Endothelial cell of umbilical vein (primary cell): ENCODE results near the gene EML4. TPM values are rescaled to one million over a fixed set of nuclear protein-coding genes. Genes with fewer than 3 reads are reported as not detected.

Experiments
- BruUV-seq: library from RNA; stranded (reverse); fragments of 400-500 nt; replicated peaks from 2 replicates; lab custom pipeline; 2021; lab: Mats Ljungman, UMichigan
- CTCF ChIA-PET: fragments of 300-600, 350-600 bp; sonication (Branson Sonifier 250); formaldehyde crosslinking; loops from one replicate; lab custom pipeline; 2021; ENCODE audit warnings: antibody characterized with exemption, inconsistent platforms; lab: Charles Lee
- POLR2A ChIA-PET: fragments of 300-600, 350-600 bp; sonication (Branson Sonifier 250); formaldehyde crosslinking; loops from one replicate; lab custom pipeline; 2021; ENCODE audit warnings: antibody characterized with exemption, inconsistent platforms; lab: Charles Lee
- DNase-seq: peaks from one replicate; pipeline ENCODE4 v3.0.0-alpha.2; 2011; ENCODE audit warnings: low read depth, low spot score
- FAIRE-seq: peaks from 2 replicates; lab custom pipeline; 2011; peaks lifted over from hg19 to GRCh38; lab: Jason Lieb, UNC
- H2AFZ ChIP-seq: 2 replicates; pipeline ENCODE4 v1.6.0; 2012; ENCODE audit warnings: low read depth, low read length, control low read depth, inconsistent platforms
- H3K27ac ChIP-seq: 2 replicates; pipeline ENCODE4 v1.5.1; 2011; ENCODE audit warnings: low read depth, mild to moderate bottlenecking, control low read depth, low read length, moderate library complexity; ENCODE audit not compliant: insufficient read depth
- H3K27me3 ChIP-seq, 2 experiments: 2 replicates each; pipeline versions ENCODE4 v1.6.0 to v1.6.1; 2011; ENCODE audit warnings: low read length in 2 of 2, mixed read lengths in 1 of 2; ENCODE audit not compliant: control insufficient read depth in 2 of 2, insufficient read depth in 2 of 2
- H3K36me3 ChIP-seq, 2 experiments: 2 replicates in 1 of 2; 3 replicates in 1 of 2; pipeline ENCODE4 v1.5.1; 2011; ENCODE audit warnings: low read length in 2 of 2, mild to moderate bottlenecking in 1 of 2, moderate library complexity in 1 of 2; ENCODE audit not compliant: control insufficient read depth in 2 of 2, insufficient read depth in 2 of 2; ENCODE audit errors: extremely low read depth in 1 of 2
- H3K4me1 ChIP-seq: 3 replicates; pipeline ENCODE4 v1.5.1; 2011; ENCODE audit warnings: mild to moderate bottlenecking, low read length; ENCODE audit not compliant: control insufficient read depth, insufficient read depth; ENCODE audit errors: extremely low read depth
- H3K4me2 ChIP-seq: 2 replicates; pipeline ENCODE4 v1.6.1; 2011; ENCODE audit warnings: low read length, control low read depth, mixed read lengths; ENCODE audit not compliant: insufficient read depth
- H3K4me3 ChIP-seq, 3 experiments: fragments of 200-600 bp in 1 of 3; sonication (generic), shearing (Covaris generic) in 1 of 3; replicated peaks in 1 of 3; 2 replicates each; pipeline ENCODE4 v1.5.1; 2011 to 2016; ENCODE audit warnings: control low read depth in 3 of 3, low read length in 3 of 3, mild to moderate bottlenecking in 2 of 3, inconsistent platforms in 1 of 3, low read depth in 1 of 3, moderate library complexity in 1 of 3; ENCODE audit not compliant: insufficient read depth in 1 of 3
- H3K79me2 ChIP-seq: 2 replicates; pipeline ENCODE4 v1.6.0; 2012; ENCODE audit warnings: low read length, inconsistent platforms; ENCODE audit not compliant: control insufficient read depth, insufficient read depth
- H3K9ac ChIP-seq: replicated peaks from 2 replicates; pipeline ENCODE3; 2011; ENCODE audit warnings: low read length, control low read depth; ENCODE audit not compliant: insufficient read depth; ENCODE audit errors: extremely low read depth
- H3K9me1 ChIP-seq: replicated peaks from 3 replicates; pipeline ENCODE4 v1.6.0; 2011; ENCODE audit warnings: mild to moderate bottlenecking, low read length; ENCODE audit not compliant: control insufficient read depth, insufficient read depth; ENCODE audit errors: extremely low read depth
- H3K9me3 ChIP-seq: replicated peaks from 2 replicates; pipeline ENCODE4 v1.5.1; 2012; ENCODE audit warnings: low read length, inconsistent platforms; ENCODE audit not compliant: control insufficient read depth, insufficient read depth
- H4K20me1 ChIP-seq: replicated peaks from 2 replicates; pipeline ENCODE3; 2011; ENCODE audit warnings: mild to moderate bottlenecking, low read length; ENCODE audit not compliant: control insufficient read depth, insufficient read depth; ENCODE audit errors: extremely low read depth
- JUN ChIP-seq: IDR thresholded peaks from 2 replicates; pipeline ENCODE4 v1.6.1; 2011; ENCODE audit warnings: borderline replicate concordance, low read depth; ENCODE audit not compliant: insufficient read length, insufficient read depth
- MYC ChIP-seq: IDR thresholded peaks from one replicate; pipeline ENCODE4 v1.6.1; 2011; ENCODE audit warnings: mild to moderate bottlenecking, low read depth, low read length
- POLR2A ChIP-seq: IDR thresholded peaks from 2 replicates; pipeline ENCODE4 v1.6.1; 2012; ENCODE audit warnings: low read depth, mild to moderate bottlenecking, control low read depth, low read length
- POLR2AphosphoS5 ChIP-seq: IDR thresholded peaks from 2 replicates; pipeline ENCODE4 v1.6.1; 2012; ENCODE audit warnings: low read depth, mild to moderate bottlenecking, control low read depth, low read length, moderate library complexity; ENCODE audit not compliant: insufficient read depth
- dilution Hi-C: fragments of 300-500 bp; cut with MboI; formaldehyde crosslinking; loops from one replicate; pipeline ENCODE4 v1.15.0; 2019; ENCODE audit warnings: low sequenced_read_pairs; ENCODE audit not compliant: extremely low pct_ligation_motif_present
- intact Hi-C: fragments of 100-400 bp; cut with micrococcal nuclease; formaldehyde crosslinking; loops from one replicate; pipeline ENCODE4 v1.10.0; 2022
- polyA plus RNA-seq, 4 experiments: library from polyadenylated mRNA; depleted of rRNA in 3 of 4; stranded (reverse) in 3 of 4; unstranded in 1 of 4; fragments of >200 nt; gene quantifications; 2 replicates each; pipeline versions ENCODE4 v1.2.1 to v1.2.3, GENCODE V29; 2011 to 2012; ENCODE audit warnings: missing spikeins in 1 of 4
- total RNA-seq: library from RNA; stranded (reverse); gene quantifications from 2 replicates; pipeline ENCODE4 v1.2.3, GENCODE V29; 2021
- TF ChIP-seq, protein P1 (sequence below): IDR thresholded peaks from 2 replicates; pipeline ENCODE4 v1.6.1; 2011; ENCODE audit not compliant: insufficient read depth, insufficient read length
- TF ChIP-seq, protein P2 (sequence below), 2 donors: IDR thresholded peaks; 1 replicate in 1 of 2; 2 replicates in 1 of 2; pipeline ENCODE4 v1.5.1; 2011; ENCODE audit warnings: low read length in 2 of 2, mild to moderate bottlenecking in 2 of 2, moderate library complexity in 2 of 2, control low read depth in 1 of 2, inconsistent platforms in 1 of 2, low read depth in 1 of 2; ENCODE audit not compliant: insufficient read depth in 1 of 2; ENCODE audit errors: extremely low read depth in 1 of 2

The EML4 gene
- total and polyA plus RNA-seq, 2 donors (not counting 3 experiments of a cell fraction or from before 2014, with no cell fraction given), result 13.3 to 32.0 TPM

DNA sequence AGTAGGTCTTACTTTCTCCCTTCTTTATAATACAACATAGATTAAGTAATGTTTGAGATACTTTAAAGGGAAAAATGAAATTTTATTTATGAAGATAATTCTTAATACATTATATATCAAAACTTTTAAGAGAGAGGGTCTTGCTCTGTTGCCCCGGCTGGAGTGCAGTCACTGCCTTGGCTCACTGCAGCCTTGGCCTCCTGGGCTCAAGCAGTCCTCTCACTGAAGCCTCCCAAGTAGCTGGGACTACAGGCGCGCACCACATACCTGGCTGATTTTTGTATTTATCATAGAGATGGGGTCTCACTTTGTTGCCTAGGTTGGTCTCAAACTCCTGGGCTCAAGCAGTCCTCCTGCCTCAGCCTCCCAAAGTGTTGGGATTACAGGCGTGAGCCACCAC, 97.1 kb downstream of the EML4 start:
- Histone ChIP-seq H4K20me1 (no peaks in the 10 kb centered on the region), H3K4me2 (no peak overlapping the region), H3K36me3 (no peaks in the 10 kb centered on the region), H3K9me3 (no peaks in the 10 kb centered on the region), H3K27me3 (no peaks in the 10 kb centered on the region), H3K4me1 (peaks cover 8% of the 10 kb centered on the region), H3K27ac (no peak overlapping the region), H3K79me2 (no peaks in the 10 kb centered on the region), H3K9me1 (no peaks in the 10 kb centered on the region), H3K4me3 (no peak overlapping the region), H3K9ac (no peak overlapping the region), H2AFZ (no peak overlapping the region)
- CTCF ChIA-PET, result interaction anchor here (0.9 to 1.5 kb wide), 2 partner anchors 10 to 21 kb away, joined by 3 read pairs; no protein-coding TSS in a partner anchor
- TF ChIP-seq, protein P1, sequence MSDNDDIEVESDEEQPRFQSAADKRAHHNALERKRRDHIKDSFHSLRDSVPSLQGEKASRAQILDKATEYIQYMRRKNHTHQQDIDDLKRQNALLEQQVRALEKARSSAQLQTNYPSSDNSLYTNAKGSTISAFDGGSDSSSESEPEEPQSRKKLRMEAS, result no peak
- dilution Hi-C loops (no loop called here), intact Hi-C loops (loop anchor here (5.0 kb wide), 1 partner anchor 1144 kb away; no protein-coding TSS in a partner anchor)
- POLR2A ChIA-PET, result interaction anchor here (0.6 kb wide), 1 partner anchor 127 kb away, joined by 6 read pairs; no protein-coding TSS in a partner anchor
- no TSS peak for BruUV-seq
- DNase-seq (no peak), FAIRE-seq (no peak)

DNA sequence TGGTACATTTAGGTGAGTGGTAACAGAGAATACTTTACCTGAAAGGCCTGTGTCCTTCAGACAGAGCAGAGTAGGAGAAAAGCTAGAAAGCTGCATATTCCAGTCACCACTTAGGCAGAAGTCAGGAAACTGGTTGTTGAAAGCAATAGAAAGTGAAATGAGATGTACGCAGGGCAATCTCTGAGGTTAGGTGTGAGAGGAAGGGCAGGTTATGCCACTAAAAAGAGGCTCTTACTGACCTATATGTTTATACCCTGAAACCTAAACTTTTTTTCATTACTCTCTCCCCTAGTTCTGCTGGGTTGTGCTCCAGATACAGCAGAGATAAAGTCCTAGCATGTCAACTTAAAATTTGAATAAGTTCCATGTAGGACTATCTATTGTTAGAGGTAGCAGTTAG, 98.4 kb downstream of the EML4 start:
- dilution Hi-C loops (no loop called here), intact Hi-C loops (loop anchor here (5.0 kb wide), 1 partner anchor 1145 kb away; no protein-coding TSS in a partner anchor)
- Histone ChIP-seq H3K4me1 (peaks cover 8% of the 10 kb centered on the region), H3K9me3 (no peaks in the 10 kb centered on the region), H3K27ac (no peak overlapping the region), H3K36me3 (no peaks in the 10 kb centered on the region), H3K4me3 (no peak overlapping the region), H3K9me1 (no peaks in the 10 kb centered on the region), H4K20me1 (no peaks in the 10 kb centered on the region), H3K79me2 (no peaks in the 10 kb centered on the region), H2AFZ (no peak overlapping the region), H3K9ac (no peak overlapping the region), H3K27me3 (no peaks in the 10 kb centered on the region), H3K4me2 (no peak overlapping the region)
- POLR2A ChIA-PET, result no interaction called here
- FAIRE-seq (no peak), DNase-seq (no peak)
- BruUV-seq, result no TSS peak
- TF ChIP-seq, protein P2, sequence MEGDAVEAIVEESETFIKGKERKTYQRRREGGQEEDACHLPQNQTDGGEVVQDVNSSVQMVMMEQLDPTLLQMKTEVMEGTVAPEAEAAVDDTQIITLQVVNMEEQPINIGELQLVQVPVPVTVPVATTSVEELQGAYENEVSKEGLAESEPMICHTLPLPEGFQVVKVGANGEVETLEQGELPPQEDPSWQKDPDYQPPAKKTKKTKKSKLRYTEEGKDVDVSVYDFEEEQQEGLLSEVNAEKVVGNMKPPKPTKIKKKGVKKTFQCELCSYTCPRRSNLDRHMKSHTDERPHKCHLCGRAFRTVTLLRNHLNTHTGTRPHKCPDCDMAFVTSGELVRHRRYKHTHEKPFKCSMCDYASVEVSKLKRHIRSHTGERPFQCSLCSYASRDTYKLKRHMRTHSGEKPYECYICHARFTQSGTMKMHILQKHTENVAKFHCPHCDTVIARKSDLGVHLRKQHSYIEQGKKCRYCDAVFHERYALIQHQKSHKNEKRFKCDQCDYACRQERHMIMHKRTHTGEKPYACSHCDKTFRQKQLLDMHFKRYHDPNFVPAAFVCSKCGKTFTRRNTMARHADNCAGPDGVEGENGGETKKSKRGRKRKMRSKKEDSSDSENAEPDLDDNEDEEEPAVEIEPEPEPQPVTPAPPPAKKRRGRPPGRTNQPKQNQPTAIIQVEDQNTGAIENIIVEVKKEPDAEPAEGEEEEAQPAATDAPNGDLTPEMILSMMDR (IDR thresholded peaks at IDR 0.05; ENCODE audit: extremely low read depth in 1 of 2, insufficient read depth in 1 of 2, low read depth in 1 of 2, low read length in 2 of 2), result no peak
- TF ChIP-seq MYC (no peak), POLR2A (no peak), POLR2AphosphoS5 (no peak), JUN (no peak)
- CTCF ChIA-PET, result interaction anchor here (1.0 to 1.5 kb wide), 2 partner anchors 20 to 61 kb away, joined by 3 read pairs; no protein-coding TSS in a partner anchor
